22Rv1 (cell line): Measurements from ENCODE around the gene SPRING1.

ENCODE experiments used
- CTCF ChIP-seq: fragments of 450-650 bp; IDR thresholded peaks from 2 replicates; pipeline ENCODE4 v1.5.1; 2017; ENCODE audit warnings: mild to moderate bottlenecking
- ZFX ChIP-seq: fragments of 450-650 bp; IDR thresholded peaks from 2 replicates; pipeline ENCODE4 v1.6.1; 2017; ENCODE audit warnings: antibody characterized with exemption, borderline replicate concordance

GRCh38 chr12:116726694-116727093 lies 11.2 kb downstream of the SPRING1 start:
- TF ChIP-seq CTCF (no peak), ZFX (no peak)
